ENCODE measurements around the gene TCF23.

The TCF23 gene

GRCh38 chr2:27206346-27206745 is 57.5 kb downstream of the TCF23 start:
- no peak for TF ChIP-seq CTCF (IDR thresholded peaks at IDR 0.05; ENCODE audit: insufficient read depth, low read depth, low read length, missing control alignments)
- no peak overlapping the region for H3K4me3 ChIP-seq (ENCODE audit: low read length)
- no peak for DNase-seq (ENCODE audit: low read depth)

All from epithelial cell of esophagus (primary cell).